Fibroblast of gingiva (primary cell): ENCODE results near the gene VPS51.

Experiments
- DNase-seq: peaks from one replicate; pipeline ENCODE4 v3.0.0-alpha.2; 2011; ENCODE audit warnings: low read depth

Gene VPS51

GRCh38 chr11:65095974-65096806 is at the start of gene VPS51:
Gene VPS51, plus strand, starts transcription at chr11:65096214. Its CDS starts 37 bp downstream, at chr11:65096251.
- peak; percentile 88 for DNase-seq

- no peak for DNase-seq
Measured at GRCh38 chr11:65047581-65048422, 48.2 kb upstream of the VPS51 start.

GRCh38 chr11:65051398-65051858 is 44.6 kb upstream of the VPS51 start:
- DNase-seq = no peak

- no peak for DNase-seq
Measured at GRCh38 chr11:65053827-65054508, 42.0 kb upstream of the VPS51 start.

- DNase-seq = no peak
Measured at GRCh38 chr11:65055538-65055937, 40.5 kb upstream of the VPS51 start.

- DNase-seq = no peak
Measured at GRCh38 chr11:65056999-65057398, 39.0 kb upstream of the VPS51 start.

- DNase-seq = no peak
Measured at GRCh38 chr11:65057526-65057925, 38.5 kb upstream of the VPS51 start.

- DNase-seq = no peak
Measured at GRCh38 chr11:65058012-65058411, 38.0 kb upstream of the VPS51 start.

GRCh38 chr11:65058419-65059054 is 37.5 kb upstream of the VPS51 start, which contains the start of gene NAALADL1:
Gene NAALADL1, minus strand, starts transcription at chr11:65058553. Its CDS starts 32 bp downstream, at chr11:65058521.
- DNase-seq = no peak

GRCh38 chr11:65059523-65059922 is 36.5 kb upstream of the VPS51 start:
- DNase-seq = no peak

GRCh38 chr11:65059959-65060824 is 35.8 kb upstream of the VPS51 start:
- DNase-seq = no peak

GRCh38 chr11:65060913-65061408 is 35.1 kb upstream of the VPS51 start:
- DNase-seq = peak; percentile 28

- DNase-seq = no peak
Measured at GRCh38 chr11:65063532-65063931, 32.5 kb upstream of the VPS51 start.

- no peak for DNase-seq
Measured at GRCh38 chr11:65064847-65065240, 31.2 kb upstream of the VPS51 start.

GRCh38 chr11:65065851-65066250 is 30.2 kb upstream of the VPS51 start:
- DNase-seq = no peak

- DNase-seq = no peak
Measured at GRCh38 chr11:65066315-65066714, 29.7 kb upstream of the VPS51 start.

GRCh38 chr11:65066805-65067291 is 29.2 kb upstream of the VPS51 start:
- DNase-seq = no peak

- no peak for DNase-seq
Measured at GRCh38 chr11:65067446-65067845, 28.6 kb upstream of the VPS51 start.

GRCh38 chr11:65069217-65069616 is 26.8 kb upstream of the VPS51 start:
- no peak for DNase-seq

- no peak for DNase-seq
Measured at GRCh38 chr11:65071907-65072630, 23.9 kb upstream of the VPS51 start.
